ENCODE results near the gene EWSR1.
A peak's percentile ranks its signal among the peaks of the same experiment; 100 is the strongest.
"Not testable (repeated sequence)": the region's sequence is repeated elsewhere in the genome, so short reads cannot be mapped to it uniquely, and the experiment has no call there.

EWSR1 gene, protein sequence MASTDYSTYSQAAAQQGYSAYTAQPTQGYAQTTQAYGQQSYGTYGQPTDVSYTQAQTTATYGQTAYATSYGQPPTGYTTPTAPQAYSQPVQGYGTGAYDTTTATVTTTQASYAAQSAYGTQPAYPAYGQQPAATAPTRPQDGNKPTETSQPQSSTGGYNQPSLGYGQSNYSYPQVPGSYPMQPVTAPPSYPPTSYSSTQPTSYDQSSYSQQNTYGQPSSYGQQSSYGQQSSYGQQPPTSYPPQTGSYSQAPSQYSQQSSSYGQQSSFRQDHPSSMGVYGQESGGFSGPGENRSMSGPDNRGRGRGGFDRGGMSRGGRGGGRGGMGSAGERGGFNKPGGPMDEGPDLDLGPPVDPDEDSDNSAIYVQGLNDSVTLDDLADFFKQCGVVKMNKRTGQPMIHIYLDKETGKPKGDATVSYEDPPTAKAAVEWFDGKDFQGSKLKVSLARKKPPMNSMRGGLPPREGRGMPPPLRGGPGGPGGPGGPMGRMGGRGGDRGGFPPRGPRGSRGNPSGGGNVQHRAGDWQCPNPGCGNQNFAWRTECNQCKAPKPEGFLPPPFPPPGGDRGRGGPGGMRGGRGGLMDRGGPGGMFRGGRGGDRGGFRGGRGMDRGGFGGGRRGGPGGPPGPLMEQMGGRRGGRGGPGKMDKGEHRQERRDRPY

DNA sequence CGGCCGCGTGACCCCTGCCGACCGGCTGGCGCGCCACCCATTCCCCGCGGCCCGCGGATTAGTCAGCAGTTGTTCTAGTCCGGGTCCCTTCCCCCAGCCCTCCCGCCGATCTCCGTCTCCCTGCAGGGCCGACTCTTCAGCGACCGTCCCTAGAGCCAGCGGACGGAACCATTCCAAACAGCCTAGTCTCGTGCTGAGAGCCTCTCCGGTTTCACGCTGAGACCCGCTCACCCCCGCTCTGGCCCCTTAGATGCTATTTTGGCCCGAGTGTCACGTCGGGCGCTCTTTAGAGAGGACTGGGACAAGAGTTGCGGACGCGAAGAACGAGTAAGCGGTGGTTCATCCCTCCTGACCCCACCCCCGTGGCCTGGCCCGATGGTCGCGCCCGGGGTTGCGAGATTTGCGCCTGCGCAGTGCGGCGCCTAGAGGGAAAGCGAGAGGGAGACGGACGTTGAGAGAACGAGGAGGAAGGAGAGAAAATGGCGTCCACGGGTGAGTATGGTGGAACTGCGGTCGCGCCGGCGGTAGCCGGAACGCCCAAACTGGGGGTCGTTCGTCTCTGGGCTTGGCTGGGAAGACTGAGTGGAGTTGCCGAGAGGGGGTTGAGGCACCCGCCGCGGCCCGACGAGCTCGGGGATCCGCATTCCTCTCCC lies at the start of gene EWSR1, which contains the start of gene RHBDD3:
TSS of gene EWSR1 (plus strand) at position 411 of the 653 bp plus-strand sequence. CDS start at position 480, 69 bp downstream.
TSS of gene RHBDD3 (minus strand) at position 124 of the 653 bp plus-strand sequence. CDS start 2,355 bp downstream, outside the sequence.
- DNase-seq, result peak; percentile 98

DNA sequence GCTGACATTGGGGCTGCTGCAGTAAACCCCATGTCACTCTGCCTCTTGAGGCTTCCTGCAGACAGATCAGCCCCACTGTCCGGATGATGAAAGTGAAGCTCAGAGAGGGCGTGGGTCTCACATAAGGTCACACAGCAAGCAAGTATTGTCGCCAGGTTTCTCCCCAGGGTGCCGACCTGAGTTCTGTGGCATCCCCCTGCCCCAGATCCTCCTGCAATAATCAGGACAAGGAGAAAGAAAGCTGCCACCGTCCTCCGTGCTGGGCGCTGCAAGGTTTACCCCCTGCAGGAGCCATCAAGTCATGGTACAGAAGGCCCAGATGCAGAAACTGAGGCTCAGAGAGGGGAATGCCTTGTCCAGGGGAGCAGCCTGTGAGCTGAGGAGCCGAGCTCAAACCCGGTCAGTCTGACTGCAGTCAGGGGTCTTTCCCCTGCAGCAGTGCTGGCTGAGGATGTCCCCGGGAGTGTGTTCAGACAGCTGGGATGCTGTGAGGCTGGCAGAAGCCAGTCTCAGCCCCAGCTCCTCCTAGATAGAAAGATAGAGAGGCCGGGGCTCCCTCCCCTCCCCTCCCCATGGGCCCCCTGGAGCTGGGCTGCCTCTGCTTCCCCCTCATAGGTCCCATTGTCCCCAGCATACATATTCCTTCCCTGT lies 49.2 kb upstream of the EWSR1 start:
- no peak for DNase-seq

DNA sequence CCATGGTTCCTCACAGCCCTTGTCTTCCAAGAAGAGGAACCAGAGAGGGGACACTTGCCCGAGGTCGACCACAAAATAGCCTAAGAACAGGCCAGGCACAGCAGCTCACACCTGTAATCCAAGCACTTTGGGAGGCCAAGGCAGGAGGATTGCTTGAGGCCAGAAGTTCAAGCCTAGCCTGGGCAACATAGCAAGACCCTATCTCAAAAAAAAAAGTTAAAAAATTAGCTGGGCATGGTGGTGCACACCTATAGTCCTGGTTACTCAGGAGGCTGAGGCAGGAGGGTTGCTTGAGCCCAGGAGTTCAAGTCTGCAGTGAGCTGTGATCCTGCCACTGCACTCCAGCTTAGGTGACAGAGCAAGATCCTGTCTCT lies 48.7 kb upstream of the EWSR1 start:
- DNase-seq, result not testable (repeated sequence)

DNA sequence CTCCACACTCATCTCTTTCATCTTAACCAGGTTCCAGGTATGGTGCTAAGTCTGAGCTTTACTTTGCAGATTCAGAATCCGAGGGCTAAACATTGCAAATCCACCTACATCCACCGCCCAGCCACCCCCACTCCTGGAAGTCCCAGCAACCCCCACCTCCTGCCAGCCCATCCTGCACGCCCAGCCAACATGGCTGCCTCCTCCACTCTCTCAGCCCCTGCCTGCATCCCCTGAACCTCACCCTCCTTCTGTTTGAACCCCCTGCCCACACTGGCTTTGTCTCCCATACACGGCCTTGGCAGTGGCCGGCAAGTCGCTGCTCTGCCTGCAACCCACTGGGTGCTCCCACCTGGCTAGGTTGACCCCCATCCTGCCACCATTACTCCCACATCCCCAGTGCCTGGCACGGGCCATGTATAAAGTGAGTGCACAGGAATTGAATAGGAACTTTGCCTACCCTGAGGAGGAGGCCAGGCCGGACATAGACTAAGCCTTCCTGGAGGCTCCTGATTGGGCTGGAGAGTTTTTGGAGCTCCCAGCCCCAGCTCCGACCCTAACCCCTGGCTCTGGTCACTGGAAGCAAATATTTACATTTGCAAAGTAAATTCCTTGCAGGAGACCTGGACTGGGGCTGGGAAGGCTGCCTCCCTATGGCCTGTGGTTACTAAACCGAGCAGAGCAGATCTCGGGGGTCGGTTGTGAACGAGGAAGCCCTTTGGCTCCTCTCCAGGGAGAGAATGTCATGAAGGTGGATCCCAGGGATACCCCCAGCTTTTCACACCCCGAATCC lies 48.0 kb upstream of the EWSR1 start:
- DNase-seq, result no peak

DNA sequence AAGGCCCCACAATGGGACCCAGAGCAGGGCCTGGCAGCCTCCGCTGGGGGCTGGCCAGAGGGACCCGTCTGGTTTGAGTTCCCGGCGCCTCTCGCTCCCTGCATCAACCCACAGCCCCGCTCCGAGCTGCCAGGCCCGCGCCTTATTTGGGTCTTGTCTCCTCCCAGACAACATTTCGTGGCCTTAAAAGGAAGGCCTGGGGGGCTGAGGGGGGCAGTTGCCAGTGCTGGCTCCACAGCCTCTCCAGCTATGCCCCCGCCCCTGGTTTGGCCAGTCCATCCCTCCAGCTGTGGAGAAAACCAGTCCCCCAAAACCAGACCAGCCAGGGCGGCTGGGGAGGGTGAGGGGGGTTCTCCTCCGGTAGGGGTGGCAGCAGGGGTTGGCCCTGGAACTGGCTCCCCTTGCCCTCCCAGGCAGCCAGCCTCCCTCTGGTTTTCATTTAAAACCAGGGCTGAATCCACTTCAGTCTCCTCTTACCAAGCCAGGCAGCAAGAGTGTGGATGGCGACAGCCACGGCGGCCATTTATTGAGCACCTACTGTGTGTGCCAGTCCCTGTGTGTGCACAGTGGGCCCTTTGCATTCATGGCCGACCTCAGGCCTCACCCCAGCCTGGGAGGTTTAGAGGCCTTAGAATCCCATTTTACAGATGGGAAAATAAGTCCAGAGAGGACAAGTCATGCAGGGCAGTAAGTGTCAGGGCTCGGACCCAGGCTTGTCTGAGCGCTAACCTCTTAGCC lies 43.8 kb upstream of the EWSR1 start:
- DNase-seq, result no peak

DNA sequence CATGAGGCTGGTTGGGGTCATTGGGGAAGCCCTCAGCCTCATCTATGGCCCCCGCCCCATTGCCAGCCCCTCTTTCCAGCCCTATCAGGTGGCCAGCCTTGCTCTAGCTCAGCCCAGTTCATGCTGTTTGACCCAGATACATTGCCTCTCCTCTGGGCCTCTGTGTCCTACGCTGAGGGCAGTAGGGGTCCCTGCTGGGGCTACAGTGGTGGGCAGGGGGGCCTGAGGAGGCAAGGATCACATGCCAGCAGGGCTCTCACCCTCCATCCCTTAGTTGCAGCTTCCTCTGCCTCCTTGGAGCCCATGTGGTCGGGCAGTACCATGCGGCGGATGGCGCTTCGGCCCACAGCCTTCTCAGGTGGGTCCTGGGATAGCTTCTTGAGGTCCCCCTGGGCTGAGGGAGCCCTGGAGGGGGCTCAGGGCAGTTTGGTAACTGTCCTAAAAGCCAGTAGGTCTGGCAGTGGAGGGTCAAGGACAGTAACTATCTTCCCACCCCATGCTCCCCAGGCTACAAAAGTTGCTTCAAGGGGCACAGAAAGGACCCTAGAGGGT lies 43.1 kb upstream of the EWSR1 start:
- no peak for DNase-seq

DNA sequence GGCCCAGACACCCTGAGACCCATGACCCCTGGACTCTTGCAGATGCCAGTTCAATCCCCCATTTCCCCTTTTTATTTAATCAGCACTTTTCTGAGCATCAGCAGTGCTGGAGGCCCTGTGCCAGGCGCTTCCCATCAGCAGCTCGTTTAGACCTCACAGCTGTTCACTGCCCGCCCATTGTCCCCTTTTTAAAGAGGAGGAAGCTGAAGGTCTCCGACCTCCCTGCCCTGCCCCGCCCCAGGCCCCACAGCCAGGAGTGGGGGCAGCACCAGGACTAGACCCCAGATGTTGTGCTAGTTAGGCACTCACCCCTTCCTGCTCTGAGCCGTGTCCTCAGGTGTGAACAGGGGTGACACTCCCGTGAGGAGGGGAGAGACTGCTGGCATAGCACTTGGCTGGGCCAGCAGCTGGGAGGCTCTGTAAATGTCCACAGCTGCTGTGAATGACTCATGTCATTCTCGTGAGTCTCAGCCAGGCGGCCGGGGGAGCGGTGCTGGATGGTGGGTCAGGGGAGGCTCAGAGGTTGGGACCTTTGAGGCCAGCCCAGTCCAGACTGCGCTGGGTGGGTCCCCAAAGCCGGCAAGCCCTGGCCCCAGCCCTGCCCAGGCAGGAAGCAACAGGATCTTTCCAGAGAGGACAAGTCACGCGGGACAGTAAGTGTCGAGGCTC lies 42.5 kb upstream of the EWSR1 start:
- peak; percentile 42 for DNase-seq

DNA sequence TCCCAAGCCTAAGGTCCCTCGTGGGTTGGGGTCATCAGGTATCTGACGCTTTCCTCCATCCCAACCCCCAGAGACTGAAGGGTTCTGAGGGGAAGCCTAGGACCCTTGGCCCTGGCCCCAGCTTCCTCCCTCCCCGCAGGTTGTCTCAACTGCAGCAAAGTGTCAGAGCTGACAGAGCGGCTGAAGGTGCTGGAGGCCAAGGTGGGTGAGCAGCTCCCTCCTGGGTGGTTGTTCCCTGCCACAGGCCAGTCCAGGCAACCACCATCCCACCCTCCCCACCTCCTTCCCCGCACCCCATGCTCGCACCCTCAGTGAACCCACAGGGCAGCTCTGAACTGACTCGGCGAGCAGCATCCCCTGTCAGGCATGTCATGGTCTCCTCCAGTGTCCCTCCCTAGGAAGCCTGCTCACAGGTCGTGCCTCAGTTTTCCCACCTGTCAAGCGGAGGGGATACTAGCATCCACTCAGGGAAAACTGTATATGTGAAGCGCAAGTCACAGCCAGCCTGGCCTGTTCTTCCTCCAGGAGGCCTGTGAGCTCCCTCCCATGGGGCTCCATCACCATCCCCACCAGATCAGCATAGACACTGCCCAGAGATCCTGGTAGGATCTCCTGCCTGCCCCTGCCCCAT lies 41.6 kb upstream of the EWSR1 start:
- no peak for DNase-seq

DNA sequence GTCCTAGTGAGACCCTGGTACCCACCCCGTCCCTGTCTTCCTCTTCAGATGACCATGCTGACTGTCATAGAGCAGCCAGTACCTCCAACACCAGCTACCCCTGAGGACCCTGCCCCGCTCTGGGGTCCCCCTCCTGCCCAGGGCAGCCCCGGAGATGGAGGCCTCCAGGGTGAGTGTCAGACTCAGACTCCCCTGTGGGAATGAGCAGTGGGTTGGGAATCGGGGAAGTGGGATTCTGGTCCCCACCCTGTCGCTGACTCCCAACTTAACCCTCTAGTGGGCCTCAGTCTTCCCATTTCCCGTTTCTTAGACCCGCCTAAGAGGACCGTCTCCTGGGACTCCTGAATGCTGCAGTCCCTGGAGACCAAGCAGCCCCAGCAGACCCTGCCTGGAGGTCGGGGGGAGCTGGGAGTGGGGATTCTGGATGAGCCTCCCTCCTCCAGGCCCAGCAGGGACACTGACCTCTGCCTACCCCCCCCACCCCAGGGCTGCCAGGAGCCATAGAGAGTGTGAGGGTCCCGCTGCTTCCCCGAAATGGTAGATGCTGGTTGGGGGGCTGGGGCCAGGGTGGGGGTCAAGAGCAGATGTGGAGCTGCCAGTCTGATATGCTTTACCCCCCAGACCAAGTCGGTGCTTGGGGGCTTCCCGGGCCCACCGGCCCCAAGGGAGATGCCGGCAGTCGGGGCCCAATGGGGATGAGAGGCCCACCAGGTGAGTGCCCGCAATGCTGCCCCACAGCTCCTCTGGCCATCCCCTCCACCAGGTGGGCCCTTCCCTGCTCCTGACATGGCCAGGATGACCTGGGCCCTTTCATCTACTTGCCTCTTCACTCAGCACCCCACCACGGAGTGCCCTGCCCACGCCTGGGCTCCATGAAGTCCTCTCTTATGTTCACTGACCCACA lies 36.8 kb upstream of the EWSR1 start:
- DNase-seq, result no peak

DNA sequence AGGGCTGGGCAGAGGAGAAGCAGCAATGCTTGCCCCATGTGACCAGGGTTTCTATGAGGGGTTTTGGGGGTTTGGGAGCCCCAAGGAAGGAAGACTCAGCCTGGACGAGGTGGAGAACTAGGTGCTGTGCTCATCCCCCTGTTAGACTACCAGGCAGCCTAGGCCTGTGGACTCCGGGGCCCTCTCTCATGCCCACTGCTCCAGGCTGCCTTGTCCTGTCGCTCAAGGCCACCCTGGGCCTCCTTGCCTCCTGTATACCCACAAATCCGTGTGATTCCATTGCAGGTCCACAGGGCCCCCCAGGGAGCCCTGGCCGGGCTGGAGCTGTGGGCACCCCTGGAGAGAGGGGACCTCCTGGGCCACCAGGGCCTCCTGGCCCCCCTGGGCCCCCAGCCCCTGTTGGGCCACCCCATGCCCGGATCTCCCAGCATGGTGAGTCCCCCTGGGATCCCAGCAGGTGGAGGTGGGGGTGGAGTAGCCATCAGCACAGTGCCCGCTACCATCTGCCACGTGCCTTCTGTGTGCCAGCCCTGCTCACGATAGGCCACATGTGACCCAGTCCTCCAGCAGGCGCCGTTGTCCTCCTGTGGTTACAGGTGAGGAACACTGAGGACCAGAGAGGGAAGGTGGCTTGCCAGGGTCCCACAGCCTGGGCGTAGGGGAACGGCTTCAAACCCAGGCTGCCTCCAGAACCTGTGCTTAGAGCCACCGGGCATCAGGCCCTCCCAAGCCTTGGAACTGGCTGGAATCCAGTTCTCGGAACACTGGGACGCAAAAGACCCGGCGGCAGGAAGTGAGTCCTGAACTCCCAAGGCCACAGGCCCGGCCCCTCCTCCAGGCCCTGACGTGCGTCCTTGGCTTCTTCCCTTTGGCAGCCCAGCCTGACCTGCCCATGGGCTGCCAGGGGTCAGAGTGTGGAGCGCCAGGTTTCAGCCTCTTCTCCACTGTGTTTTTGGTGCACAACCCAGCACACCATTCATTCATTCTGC lies 35.8 kb upstream of the EWSR1 start:
- no peak for DNase-seq

DNA sequence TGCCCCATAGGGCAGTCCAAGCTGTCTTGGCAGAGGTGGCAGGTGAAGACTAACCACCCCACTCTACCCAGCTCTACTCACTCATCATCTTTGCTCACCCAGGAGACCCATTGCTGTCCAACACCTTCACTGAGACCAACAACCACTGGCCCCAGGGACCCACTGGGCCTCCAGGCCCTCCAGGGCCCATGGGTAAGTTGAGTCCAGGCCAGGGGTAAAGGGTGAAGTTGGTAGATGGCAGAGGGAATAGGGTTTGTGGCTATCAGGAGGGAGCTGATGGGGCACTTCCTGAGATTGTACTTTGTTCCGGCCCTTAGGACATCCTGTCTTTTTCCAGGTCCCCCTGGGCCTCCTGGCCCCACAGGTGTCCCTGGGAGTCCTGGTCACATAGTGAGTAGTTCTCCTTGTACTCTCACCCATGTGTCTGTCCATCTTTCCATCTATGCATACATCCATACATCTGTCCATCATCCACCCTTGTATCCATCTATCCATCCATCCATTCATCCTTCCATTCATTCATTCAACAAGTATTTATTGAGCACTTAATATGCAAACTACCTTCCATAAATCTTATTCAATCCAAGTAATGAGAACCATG lies 34.7 kb upstream of the EWSR1 start:
- no peak for DNase-seq

DNA sequence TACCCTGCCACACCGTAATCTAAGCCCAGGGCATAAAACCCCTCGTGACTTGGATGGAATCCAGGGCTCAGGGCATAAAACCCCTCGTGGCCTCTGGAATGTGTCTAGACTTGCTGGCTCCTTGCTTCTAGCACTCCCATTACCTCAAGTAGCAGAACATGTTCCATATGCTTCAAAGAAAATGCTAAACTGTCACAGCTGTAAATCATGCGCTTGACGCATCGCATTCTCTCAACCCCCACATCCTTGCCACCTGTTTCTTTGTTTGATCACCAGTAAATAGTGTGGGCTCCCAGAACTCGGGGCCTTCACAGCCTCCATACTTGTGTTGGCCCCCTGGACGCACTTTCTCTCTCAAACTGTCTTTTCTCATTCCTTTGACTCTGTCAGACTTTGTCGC lies 27.6 kb upstream of the EWSR1 start:
- DNase-seq, result not testable (repeated sequence)

DNA sequence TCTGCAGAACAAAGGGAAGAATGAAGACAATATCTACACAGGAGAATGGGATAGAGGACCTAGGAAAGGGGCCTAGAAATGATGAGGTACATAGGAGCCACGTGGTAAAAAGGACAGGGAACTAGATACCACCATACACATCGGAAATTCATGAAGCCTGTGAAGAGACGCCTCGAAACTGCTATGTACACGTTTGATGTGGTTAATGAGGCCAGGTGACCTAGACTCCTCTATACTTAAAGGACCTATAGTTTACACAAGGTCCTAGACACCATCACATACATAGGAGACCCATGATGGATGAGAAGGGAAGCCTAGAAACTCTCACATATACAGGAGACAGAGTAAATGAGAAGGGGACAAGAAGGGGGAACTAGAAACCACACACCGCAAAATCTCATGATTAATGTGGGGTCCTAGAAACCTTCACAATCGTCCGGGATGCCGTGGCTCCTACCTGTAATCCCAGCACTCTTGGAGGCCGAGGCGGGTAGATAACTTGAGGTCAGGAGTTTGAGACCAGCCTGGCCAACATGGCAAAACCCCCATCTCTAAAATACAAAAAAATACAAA lies 24.1 kb upstream of the EWSR1 start:
- DNase-seq, result no peak

DNA sequence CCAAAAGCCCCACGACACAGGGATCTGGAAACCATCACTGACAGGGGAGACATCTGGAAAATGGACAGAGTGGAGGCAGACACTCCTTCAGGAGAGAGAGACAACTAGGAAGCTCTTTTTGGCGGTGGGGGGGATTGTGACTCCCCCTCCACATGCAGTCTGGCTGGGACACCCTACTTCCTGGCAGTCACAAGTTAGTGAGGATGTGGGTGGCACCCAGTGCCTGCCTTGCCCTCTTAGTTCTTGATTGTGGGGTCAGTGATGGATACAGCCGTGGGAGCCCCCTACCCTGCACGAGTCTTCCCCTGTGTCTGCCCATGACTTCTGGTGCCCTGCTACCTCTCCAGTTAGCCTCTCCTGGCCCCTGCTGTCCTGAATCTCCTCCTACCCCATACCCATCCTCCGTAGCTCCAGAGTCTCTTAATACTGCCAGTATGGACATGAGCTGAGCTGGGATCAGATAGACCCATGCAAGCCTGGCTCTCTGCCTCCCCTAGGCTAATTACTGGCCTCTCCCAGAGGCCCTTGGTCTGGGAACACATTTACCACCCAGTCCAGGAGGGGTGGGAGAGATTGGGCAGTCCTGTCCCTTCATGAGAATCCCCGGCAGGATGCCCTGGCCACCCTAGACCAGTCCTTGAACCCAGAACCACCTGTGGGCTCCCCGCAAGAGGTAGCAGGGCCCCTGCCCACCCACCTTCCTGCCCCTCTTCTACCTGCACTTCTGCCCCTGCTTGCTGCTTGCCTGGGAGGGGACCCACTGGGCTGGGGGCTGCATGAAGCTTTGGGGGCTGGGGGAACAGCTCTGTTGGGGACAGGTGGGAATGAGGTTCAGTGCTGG lies 23.1 kb upstream of the EWSR1 start:
- no peak for DNase-seq

DNA sequence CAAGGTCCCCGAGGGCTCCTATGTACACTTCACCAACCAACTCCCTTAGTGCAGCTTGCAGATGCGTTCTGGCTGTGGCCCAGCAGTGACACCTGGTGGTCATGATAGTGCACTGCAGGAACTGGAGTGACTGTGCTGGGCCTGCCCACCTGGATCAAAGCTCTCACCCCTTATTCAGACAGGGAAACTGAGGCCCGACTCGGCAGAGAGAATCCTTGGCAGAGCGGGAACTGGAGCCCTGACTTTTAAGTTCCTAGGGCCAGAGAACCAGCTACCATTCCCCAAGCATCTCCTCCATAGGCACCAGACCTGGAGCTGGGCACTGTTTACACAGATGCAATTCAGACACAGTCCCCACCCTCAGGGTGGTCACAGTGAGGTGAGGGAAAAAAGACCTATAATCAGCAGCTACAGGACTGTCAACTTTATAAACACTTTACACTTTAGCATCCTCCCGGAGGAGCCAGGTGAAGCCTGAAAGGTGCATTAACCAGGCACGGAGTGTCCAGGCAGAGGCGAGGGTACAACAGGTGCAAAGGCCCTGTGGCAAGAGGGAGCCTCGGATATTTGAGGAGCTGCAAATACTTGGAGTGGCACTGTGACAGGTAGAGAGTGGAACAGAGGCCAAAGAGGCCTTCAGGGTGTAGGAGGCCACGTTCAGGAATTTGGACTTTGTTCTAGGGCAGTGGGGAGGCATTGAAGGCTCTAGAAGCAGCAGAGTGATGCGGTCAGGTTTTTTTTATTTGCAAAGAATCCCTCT lies 22.3 kb upstream of the EWSR1 start:
- DNase-seq, result peak; percentile 86
